ENCODE data around the gene MAML2.

GRCh38 chr11:96095884-96096303 is 247.1 kb downstream of the MAML2 start:
- TF ChIP-seq, protein P1, sequence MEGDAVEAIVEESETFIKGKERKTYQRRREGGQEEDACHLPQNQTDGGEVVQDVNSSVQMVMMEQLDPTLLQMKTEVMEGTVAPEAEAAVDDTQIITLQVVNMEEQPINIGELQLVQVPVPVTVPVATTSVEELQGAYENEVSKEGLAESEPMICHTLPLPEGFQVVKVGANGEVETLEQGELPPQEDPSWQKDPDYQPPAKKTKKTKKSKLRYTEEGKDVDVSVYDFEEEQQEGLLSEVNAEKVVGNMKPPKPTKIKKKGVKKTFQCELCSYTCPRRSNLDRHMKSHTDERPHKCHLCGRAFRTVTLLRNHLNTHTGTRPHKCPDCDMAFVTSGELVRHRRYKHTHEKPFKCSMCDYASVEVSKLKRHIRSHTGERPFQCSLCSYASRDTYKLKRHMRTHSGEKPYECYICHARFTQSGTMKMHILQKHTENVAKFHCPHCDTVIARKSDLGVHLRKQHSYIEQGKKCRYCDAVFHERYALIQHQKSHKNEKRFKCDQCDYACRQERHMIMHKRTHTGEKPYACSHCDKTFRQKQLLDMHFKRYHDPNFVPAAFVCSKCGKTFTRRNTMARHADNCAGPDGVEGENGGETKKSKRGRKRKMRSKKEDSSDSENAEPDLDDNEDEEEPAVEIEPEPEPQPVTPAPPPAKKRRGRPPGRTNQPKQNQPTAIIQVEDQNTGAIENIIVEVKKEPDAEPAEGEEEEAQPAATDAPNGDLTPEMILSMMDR (IDR thresholded peaks at IDR 0.05) = no peak
- TF ChIP-seq POLR2AphosphoS5 (IDR thresholded peaks at IDR 0.05) = no peak
- no peak for TF ChIP-seq POLR2A (IDR thresholded peaks at IDR 0.05; ENCODE audit: low read depth)
- no peak for TF ChIP-seq EP300 (IDR thresholded peaks at IDR 0.05)

Data from esophagus muscularis mucosa (tissue), 4 donors.